HG03108 (cell line): ENCODE measurements around the gene KRT1.
"Not testable (repeated sequence)": the region's sequence is repeated elsewhere in the genome, so short reads cannot be mapped to it uniquely, and the experiment has no call there.

Experiments used
- ATAC-seq: cut with Tn5 transposase; IDR thresholded peaks from one replicate; pipeline ENCODE4 v1.9.1; 2021; ENCODE audit warnings: moderate library complexity; ENCODE audit not compliant: unreplicated experiment

Gene KRT1

GRCh38 chr12:52683575-52684300 is 3.5 kb upstream of the KRT1 start:
- ATAC-seq: no peak

GRCh38 chr12:52682938-52683574 is 2.8 kb upstream of the KRT1 start:
- no peak for ATAC-seq

GRCh38 chr12:52682381-52682660 is 2.1 kb upstream of the KRT1 start:
- ATAC-seq: no peak

DNA sequence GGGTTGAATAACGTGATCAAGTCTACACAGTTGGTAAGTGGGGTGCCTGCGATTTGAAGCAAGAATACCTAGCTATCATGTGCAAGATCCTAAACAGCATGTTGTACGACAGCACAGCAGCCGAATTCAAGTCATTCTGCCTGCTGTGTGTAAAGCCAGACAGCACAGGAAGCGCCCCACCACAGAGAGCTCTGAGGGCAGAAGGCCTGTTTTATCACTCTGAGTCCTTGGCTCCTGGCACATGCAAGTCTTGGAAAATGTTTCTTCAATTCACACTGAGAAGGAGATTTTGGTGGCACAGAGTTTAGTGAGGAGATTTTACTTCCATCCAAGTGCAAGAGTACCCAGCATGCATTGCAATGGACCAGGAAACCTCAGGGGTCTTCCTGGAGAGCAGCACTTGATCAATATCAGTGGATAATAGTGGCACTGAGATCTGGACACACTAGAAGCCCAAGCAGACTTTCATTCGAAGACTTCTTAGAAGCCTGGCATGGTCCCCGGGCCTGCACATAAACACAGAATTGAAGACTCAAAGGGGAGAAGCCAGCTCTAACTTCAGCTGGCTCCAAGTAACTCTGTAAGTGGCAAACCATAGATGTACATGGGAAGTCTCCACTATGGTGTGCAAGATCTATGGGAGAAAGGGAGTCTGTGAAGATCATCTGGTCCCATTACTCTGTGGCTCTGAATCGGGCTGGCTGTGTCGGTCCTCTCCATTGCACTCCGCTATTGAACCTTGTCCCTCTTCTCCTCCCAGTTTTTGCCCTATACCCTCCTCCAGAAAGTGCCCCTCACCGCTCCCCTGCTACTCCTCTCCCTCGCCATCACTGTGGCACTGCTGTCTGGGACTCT is 1.5 kb upstream of the KRT1 start:
- ATAC-seq: no peak

DNA sequence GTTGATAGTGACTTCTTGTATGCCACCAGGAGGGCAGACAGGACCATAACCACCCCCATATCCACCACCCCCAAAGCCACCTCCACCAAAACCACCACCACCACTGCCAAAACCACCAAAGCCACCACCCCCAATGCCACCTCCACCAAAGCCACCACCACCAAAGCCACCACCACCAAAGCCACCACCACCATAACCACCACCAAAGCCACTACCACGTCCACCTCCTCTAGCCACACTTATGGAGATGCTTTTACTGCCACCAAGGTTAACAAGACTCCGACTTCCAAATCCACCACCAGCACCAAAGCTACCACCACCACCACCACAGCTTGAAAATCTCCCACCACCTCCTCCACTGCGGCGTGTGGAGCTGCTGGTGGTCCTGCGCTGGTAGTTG is 332 bp downstream of the KRT1 start:
- no peak for ATAC-seq

GRCh38 chr12:52677671-52678070 is 2.5 kb downstream of the KRT1 start:
- no peak for ATAC-seq

- ATAC-seq: no peak
Observed at GRCh38 chr12:52677126-52677525, 3.1 kb downstream of the KRT1 start.

DNA sequence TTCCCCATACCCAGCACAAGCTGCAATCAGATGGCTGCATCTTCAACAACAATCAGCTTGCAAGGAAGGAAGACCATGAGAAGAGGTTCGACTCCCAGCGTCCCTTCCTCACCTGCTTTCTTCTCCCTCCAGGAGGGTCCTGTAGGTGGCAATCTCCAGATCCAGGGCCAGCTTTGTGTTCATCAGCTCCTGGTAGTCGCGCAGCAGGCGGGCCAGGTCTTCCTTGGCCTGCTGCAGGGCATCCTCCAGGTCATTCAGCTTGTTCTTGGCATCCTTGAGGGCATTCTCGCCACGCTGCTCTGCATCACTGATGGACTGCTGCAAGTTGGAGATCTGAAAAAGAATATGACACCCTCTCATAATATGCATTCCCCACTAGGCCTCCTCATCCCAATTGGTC is 4.0 kb downstream of the KRT1 start:
- no peak for ATAC-seq

DNA sequence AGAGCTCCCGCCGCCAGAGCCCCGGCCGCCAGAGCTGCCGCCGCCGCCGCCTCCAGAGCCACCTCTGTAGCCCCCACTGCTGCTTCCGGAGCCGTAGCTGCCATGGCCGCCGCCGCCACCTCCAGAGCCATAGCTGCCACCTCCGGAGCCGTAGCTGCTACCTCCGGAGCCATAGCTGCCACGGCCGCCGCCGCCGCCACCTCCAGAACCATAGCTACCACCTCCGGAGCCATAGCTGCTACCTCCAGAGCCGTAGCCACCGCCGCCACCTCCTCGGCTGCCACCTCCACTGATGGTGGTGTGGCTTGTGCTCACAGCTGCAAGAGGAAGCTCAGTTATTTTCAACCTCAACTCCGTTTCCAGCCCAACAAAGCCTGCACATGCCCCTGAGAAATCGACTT is 4.9 kb downstream of the KRT1 start:
- ATAC-seq: no peak

DNA sequence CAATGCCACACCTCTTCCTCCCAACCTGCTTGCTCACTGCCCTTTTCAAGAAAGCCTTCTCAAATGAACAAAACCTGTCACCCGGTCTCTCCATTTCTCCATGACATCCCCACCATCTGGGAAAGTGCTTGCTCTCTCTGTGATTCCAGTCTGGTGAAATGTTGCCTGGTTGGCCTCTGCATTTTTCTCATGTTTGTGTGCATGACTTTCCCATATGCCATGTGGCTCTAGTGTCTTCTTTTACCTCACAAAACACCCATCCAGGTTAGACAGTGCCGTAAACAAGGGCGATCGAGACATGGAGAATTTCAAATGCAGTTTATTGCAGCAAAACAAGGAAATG is 5.8 kb downstream of the KRT1 start:
- no peak for ATAC-seq

DNA sequence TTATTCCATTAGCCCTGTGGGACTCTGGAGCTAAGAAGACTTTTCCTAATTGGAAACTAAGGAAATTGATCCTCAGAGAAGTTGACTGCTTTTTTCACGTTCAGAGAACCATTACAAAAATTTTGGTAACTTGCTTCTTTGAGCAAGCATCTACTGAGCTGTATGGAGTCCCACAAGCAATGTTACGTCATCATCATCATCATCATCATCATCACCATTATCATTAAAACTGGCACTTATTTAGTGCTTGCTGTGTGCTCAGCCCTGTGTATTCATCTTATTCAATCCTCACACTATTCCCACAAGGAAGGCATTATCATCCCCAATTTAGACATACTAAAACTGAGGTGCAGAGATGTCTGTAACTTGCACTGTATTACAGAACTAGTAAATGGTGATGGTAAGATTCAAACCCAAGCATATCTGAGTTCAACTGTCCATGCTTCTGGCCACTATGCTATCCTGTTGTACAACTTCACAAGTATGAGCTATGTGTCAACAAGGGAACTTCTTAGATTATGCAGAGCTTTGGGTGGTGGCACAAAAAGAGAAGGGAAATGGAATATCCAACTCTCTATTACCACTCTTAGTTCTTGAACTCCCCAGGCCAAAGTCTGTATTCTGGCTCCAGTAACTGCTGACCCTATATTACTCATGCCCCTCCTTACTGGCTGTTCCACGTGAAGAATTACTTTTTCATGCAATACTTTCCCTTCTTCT is 6.3 kb downstream of the KRT1 start:
- no peak for ATAC-seq

GRCh38 chr12:52673217-52673616 is 7.0 kb downstream of the KRT1 start:
- no peak for ATAC-seq

DNA sequence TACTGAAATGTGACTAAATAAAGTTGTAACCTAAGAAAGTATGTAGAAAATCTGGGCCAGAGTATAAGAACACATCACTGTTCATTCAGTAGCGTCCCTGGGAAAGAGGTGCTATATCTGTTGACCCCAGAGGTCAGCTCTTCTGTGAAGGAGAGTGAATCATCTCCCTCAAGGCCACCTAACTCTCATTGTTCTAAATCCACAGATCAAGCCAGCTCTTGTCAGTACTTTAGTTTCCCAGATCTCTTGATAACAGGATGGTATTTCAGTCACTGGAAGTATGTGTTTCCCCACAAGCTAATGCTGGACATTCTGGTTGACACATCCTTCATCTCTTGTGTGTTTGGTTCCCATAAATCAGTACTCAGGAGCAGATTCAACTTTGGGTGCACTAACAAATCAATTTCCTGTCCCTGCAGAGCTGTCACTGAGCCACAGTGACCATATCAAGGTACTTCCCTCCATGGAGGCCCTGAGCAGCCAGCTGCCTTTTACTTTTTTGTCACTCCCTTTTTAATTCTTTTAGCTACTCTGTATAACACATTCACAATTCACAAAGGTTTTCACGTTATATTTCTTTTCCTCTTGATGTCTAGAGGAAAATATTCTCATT is 7.8 kb downstream of the KRT1 start:
- ATAC-seq: no peak

DNA sequence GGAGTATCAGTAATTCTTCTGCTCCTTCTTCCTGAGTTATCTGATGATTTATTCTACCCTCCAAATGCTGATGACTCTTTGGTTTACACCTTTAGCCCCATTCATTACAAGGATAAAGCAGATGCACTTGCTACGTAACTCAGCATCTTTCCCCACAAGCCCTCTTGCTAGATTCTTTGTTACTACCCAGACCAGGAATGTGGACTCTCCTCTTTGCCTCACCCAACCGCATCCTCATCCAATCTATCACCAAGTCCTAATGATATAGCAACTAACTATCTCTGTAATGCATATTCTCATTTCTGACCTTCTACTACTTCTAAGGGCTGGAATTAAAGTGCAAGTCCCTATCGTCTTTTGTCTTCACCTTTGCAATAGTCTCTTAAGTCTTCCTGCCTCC is 9.2 kb downstream of the KRT1 start:
- no peak for ATAC-seq

- ATAC-seq: no peak
Observed at GRCh38 chr12:52670506-52670905, 9.7 kb downstream of the KRT1 start.

DNA sequence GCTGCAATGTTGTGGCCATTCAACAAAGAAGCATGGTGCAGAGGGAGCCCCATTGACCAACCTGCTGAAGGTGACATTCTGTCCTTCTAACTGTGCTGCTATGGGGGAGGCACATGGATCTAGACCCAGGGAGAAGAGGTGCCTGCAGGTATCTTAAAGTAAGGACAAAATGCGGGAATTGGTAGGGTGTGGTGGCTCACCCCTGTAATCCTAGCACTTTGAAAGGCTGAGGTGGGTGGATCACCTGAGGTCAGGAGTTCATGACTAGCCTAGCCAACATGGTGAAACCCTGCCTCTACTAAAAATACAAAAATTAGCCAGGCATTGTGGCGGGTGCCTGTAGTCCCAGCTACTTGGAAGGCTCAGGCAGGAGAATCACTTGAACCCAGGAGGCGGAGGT is 10.3 kb downstream of the KRT1 start:
- ATAC-seq: not testable (repeated sequence)

- ATAC-seq: no peak
Observed at GRCh38 chr12:52669426-52669825, 10.8 kb downstream of the KRT1 start.

GRCh38 chr12:52667931-52668330 is 12.3 kb downstream of the KRT1 start:
- ATAC-seq: no peak

DNA sequence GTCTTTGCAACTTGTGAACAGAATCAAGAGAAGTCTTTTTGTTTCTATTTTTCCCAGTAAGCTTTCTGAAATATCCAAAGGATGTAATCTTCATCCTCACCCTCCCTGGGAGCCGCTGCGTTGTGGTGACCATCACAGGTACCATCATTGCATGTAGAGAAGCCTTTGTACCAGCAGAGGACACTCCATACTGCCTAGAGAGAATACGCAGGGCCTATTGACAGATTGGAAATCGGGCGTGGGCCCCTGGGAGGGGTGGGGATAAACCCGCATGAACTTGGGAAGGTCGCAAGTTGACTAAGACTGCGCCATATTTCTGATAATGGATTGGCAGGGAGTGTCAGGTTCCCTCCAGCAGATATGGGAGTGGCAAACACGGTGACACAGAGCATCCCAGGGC is 12.7 kb downstream of the KRT1 start:
- ATAC-seq: no peak

DNA sequence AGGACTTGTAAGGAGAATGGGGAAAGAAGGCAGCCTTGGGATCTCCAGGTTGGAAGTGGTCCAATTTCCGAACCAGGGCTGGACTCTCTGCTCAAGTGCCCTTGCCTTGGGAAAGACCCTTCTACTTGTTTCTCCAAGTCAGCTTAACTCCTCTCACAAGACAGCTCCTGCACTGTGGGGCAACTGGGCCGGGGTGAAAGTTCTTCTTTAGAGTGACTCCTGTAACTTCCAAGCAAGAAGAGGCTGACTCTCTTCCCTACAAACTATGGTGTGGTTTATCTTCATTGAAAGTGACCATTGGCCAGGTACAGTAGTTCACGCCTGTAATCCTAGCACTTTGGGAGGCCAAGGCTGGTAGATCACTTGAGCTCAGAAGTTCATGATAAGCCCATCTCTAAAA is 13.7 kb downstream of the KRT1 start:
- ATAC-seq: no peak

DNA sequence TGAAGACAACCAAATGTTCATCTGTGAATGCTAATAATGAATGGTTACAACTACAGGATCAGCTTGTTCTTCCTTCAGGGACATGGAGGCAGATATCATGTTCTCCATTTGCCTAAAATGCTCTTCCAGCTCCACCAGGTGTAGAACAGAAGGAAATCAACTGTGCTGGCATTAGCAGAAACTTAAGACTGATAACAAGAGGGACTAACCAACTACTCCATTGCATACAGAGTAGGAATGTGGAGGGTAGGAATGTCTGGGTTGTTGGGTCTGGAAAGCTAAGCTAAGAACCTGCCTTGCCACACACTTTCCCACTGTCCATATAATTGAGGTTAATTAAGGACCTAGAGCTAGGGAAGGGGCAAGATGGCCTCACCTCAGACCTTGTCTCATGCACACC is 16.8 kb downstream of the KRT1 start:
- ATAC-seq: no peak
